Body of pancreas (tissue), 4 donors: Measurements from ENCODE around the gene GNLY.

Experiments
- CTCF ChIP-seq, 7 experiments: fragments of 450-650 bp in 4 of 7; fragments of 200-600 bp in 3 of 7; sonication (generic) in 3 of 7; IDR thresholded peaks; one replicate each; pipeline ENCODE4 v1.5.1; 2016 to 2019; ENCODE audit warnings: antibody characterized with exemption in 7 of 7
- POLR2A ChIP-seq, 3 donors: fragments of 450-650 bp; IDR thresholded peaks; one replicate each; pipeline ENCODE4 v1.6.1; 2016; ENCODE audit warnings: antibody characterized with exemption in 3 of 3, mild to moderate bottlenecking in 2 of 3

GRCh38 chr2:85675866-85676548, 18.2 kb upstream of the GNLY start:
- TF ChIP-seq CTCF (IDR thresholded peaks at IDR 0.05), result no peak
- no peak for TF ChIP-seq POLR2A (IDR thresholded peaks at IDR 0.05)
